ENCODE data around the gene GRK6.

The GRK6 gene

DNA sequence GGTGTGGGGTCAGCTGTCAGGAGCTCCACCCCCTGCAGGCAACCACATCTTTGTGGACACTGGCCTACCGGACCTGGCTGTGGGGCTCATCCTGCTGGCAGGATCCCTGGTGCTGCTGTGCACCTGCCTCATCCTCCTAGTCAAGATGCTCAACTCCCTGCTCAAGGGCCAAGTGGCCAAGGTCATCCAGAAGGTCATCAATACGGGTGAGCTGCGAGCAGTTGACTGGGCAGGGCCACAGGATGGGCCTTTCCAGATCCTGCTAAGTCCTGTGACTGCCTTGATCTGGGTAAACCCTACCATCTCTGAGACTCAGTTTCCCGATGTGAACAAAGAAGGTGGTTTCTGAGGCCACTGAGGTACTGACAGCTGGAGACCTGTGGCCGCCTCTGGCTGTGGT is 32.5 kb upstream of the GRK6 start:
- H3K27ac ChIP-seq (ENCODE audit: low read length): no peak overlapping the region
- H3K9me2 ChIP-seq (replicated peaks; ENCODE audit: insufficient read depth, low read length): no peaks in the 10 kb centered on the region
- no peaks in the 10 kb centered on the region for H3K9me3 ChIP-seq (replicated peaks; ENCODE audit: insufficient read depth, low read length)
- no peaks in the 10 kb centered on the region for H3F3A ChIP-seq (ENCODE audit: insufficient read depth, low read length)
- no peaks in the 10 kb centered on the region for H3K79me2 ChIP-seq (ENCODE audit: low read length)
- no peak overlapping the region for H3K4me2 ChIP-seq (ENCODE audit: low read depth, low read length)
- H3K9ac ChIP-seq (ENCODE audit: low read length): no peak overlapping the region
- TF ChIP-seq EZH2 (optimal IDR thresholded peaks at IDR 0.05; ENCODE audit: low read depth, low read length): no peak
- TF ChIP-seq EZH2phosphoT487 (IDR thresholded peaks at IDR 0.05; ENCODE audit: low read length): no peak
- no peak for TF ChIP-seq CTCF (IDR thresholded peaks at IDR 0.05; ENCODE audit: low read length)
- DNase-seq: no peak
- no peaks in the 10 kb centered on the region for H4K20me1 ChIP-seq (ENCODE audit: insufficient read depth, low read length)
- no peak overlapping the region for H2AFZ ChIP-seq (ENCODE audit: low read length)
- H3K27me3 ChIP-seq (replicated peaks; ENCODE audit: insufficient read depth, low read length): peaks cover 37% of the 10 kb centered on the region
- H3K4me3 ChIP-seq (ENCODE audit: low read length): no peak overlapping the region
- H3K4me1 ChIP-seq (ENCODE audit: low read length): no peaks in the 10 kb centered on the region
- H3K36me3 ChIP-seq (replicated peaks; ENCODE audit: insufficient read depth, low read length): no peaks in the 10 kb centered on the region

DNA sequence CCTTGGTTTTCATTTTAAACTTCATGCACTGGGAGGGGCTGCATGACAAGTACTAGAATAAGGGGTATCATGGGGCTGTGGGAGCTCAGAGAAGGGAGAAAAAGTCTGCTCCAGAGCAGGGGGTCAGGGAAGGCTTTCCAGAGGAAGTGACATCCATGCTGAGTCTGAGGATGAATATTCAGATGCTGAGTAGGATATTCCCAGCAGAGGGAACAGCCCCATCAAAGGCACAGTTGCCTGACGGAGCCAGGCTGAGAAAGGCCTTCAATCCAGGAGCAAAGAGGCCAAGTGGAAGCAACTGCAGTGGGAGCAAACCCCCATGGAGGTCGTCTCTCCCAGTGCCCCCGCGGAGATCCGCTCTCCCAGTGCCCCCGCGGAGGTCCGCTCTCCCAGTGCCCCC is 30.4 kb upstream of the GRK6 start:
- Histone ChIP-seq H3K9me2 (replicated peaks; ENCODE audit: insufficient read depth, low read length) (no peaks in the 10 kb centered on the region), H3K9me3 (replicated peaks; ENCODE audit: insufficient read depth, low read length) (no peaks in the 10 kb centered on the region), H3K9ac (ENCODE audit: low read length) (no peak overlapping the region), H3K79me2 (ENCODE audit: low read length) (no peaks in the 10 kb centered on the region), H3K27me3 (replicated peaks; ENCODE audit: insufficient read depth, low read length) (peaks cover 27% of the 10 kb centered on the region), H2AFZ (ENCODE audit: low read length) (no peak overlapping the region), H3K4me3 (ENCODE audit: low read length) (no peak overlapping the region), H3K4me2 (ENCODE audit: low read depth, low read length) (no peak overlapping the region), H3K36me3 (replicated peaks; ENCODE audit: insufficient read depth, low read length) (no peaks in the 10 kb centered on the region), H3K4me1 (ENCODE audit: low read length) (no peaks in the 10 kb centered on the region), H4K20me1 (ENCODE audit: insufficient read depth, low read length) (no peaks in the 10 kb centered on the region), H3K27ac (ENCODE audit: low read length) (no peak overlapping the region), H3F3A (ENCODE audit: insufficient read depth, low read length) (no peaks in the 10 kb centered on the region)
- TF ChIP-seq CTCF (IDR thresholded peaks at IDR 0.05; ENCODE audit: low read length) (no peak), EZH2phosphoT487 (IDR thresholded peaks at IDR 0.05; ENCODE audit: low read length) (no peak)
- DNase-seq: no peak

DNA sequence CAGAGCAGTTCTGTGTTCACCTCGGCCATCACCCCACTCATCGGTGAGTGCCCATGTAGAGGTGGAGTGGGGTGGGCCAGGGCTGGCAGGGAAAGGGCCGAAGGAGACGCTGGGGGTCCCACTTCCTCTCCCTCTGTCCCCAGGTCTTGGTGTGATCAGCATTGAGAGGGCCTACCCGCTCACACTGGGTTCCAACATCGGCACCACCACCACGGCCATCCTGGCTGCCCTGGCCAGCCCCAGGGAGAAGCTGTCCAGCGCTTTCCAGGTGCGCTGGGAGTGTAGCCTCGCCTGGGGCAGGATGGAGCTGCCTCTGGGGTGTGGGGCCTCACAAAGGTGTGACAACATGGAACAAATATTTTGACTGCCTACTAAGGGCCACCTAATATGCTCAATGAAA is 29.7 kb upstream of the GRK6 start:
- H3K4me3 ChIP-seq (ENCODE audit: low read length): no peak overlapping the region
- H3K27ac ChIP-seq (ENCODE audit: low read length): no peak overlapping the region
- H3K4me2 ChIP-seq (ENCODE audit: low read depth, low read length): no peak overlapping the region
- no peaks in the 10 kb centered on the region for H3K9me3 ChIP-seq (replicated peaks; ENCODE audit: insufficient read depth, low read length)
- H3K4me1 ChIP-seq (ENCODE audit: low read length): no peaks in the 10 kb centered on the region
- H2AFZ ChIP-seq (ENCODE audit: low read length): no peak overlapping the region
- no peaks in the 10 kb centered on the region for H3K79me2 ChIP-seq (ENCODE audit: low read length)
- peaks cover 35% of the 10 kb centered on the region for H3K27me3 ChIP-seq (replicated peaks; ENCODE audit: insufficient read depth, low read length)
- no peak overlapping the region for H3K9ac ChIP-seq (ENCODE audit: low read length)
- DNase-seq: no peak
- H3K36me3 ChIP-seq (replicated peaks; ENCODE audit: insufficient read depth, low read length): no peaks in the 10 kb centered on the region
- H4K20me1 ChIP-seq (ENCODE audit: insufficient read depth, low read length): no peaks in the 10 kb centered on the region
- no peaks in the 10 kb centered on the region for H3K9me2 ChIP-seq (replicated peaks; ENCODE audit: insufficient read depth, low read length)
- no peaks in the 10 kb centered on the region for H3F3A ChIP-seq (ENCODE audit: insufficient read depth, low read length)
- TF ChIP-seq CTCF (IDR thresholded peaks at IDR 0.05; ENCODE audit: low read length) (no peak), EZH2 (optimal IDR thresholded peaks at IDR 0.05; ENCODE audit: low read depth, low read length) (no peak), EZH2phosphoT487 (IDR thresholded peaks at IDR 0.05; ENCODE audit: low read length) (no peak)
